Calu3 (cell line): ENCODE data around the gene HPGDS. TPM values are rescaled to one million over a fixed set of nuclear protein-coding genes. Genes with fewer than 3 reads are reported as not detected.
A peak's percentile ranks its signal among the peaks of the same experiment; 100 is the strongest.

ENCODE experiments used
- BruUV-seq: library from RNA; stranded (reverse); fragments of 400-500 nt; replicated peaks from 2 replicates; lab custom pipeline; 2021; lab: Mats Ljungman, UMichigan
- CTCF ChIA-PET: fragments of 300-600 bp; sonication (Branson Sonifier 250); formaldehyde crosslinking; loops from one replicate; lab custom pipeline; 2022; ENCODE audit warnings: antibody characterized with exemption; lab: Charles Lee
- DNase-seq: peaks from one replicate; pipeline ENCODE4 v3.0.0; 2022
- H3K27ac Mint-ChIP-seq: one replicate; pipeline ENCODE4 v1.8.0; 2022; ENCODE audit warnings: mixed read lengths; ENCODE audit not compliant: unreplicated experiment
- H3K27me3 Mint-ChIP-seq: one replicate; pipeline ENCODE4 v1.8.0; 2022; ENCODE audit warnings: mixed read lengths; ENCODE audit not compliant: unreplicated experiment
- H3K36me3 Mint-ChIP-seq: one replicate; pipeline ENCODE4 v1.8.0; 2022; ENCODE audit warnings: mild to moderate bottlenecking, moderate library complexity, mixed read lengths; ENCODE audit not compliant: insufficient read depth, unreplicated experiment
- H3K4me1 Mint-ChIP-seq: one replicate; pipeline ENCODE4 v1.8.0; 2022; ENCODE audit warnings: mild to moderate bottlenecking, low read depth, mixed read lengths; ENCODE audit not compliant: unreplicated experiment
- H3K4me3 Mint-ChIP-seq: one replicate; pipeline ENCODE4 v1.8.0; 2022; ENCODE audit warnings: mild to moderate bottlenecking, low read depth, moderate library complexity, mixed read lengths; ENCODE audit not compliant: unreplicated experiment
- H3K9me3 Mint-ChIP-seq: one replicate; pipeline ENCODE4 v1.8.0; 2022; ENCODE audit warnings: low read depth, mixed read lengths; ENCODE audit not compliant: unreplicated experiment
- CTCF ChIP-seq: fragments of 200-600 bp; IDR thresholded peaks from one replicate; pipeline ENCODE4 v1.8.0; 2022; ENCODE audit warnings: antibody characterized with exemption; ENCODE audit not compliant: unreplicated experiment
- intact Hi-C: fragments of 100-400 bp; cut with micrococcal nuclease; formaldehyde crosslinking; loops from one replicate; pipeline ENCODE4 v1.10.0; 2022; ENCODE audit not compliant: unreplicated experiment
- total RNA-seq: library from RNA; stranded (reverse); gene quantifications from 2 replicates; pipeline ENCODE4 v1.2.3, GENCODE V29; 2022

The HPGDS gene
- total RNA-seq, 1 experiment from 2014 or later, result not detected

- intact Hi-C loops, result loop anchor here (10.0 kb wide), 2 partner anchors 278 to 418 kb away; no protein-coding TSS in a partner anchor
- Mint-ChIP-seq H3K9me3 (no peaks in the 10 kb centered on the region), H3K36me3 (no peaks in the 10 kb centered on the region), H3K4me3 (no peak overlapping the region), H3K27me3 (no peaks in the 10 kb centered on the region), H3K4me1 (peaks cover 14% of the 10 kb centered on the region), H3K27ac (no peak overlapping the region)
- no peak for DNase-seq
- BruUV-seq, result no TSS peak
- CTCF ChIA-PET, result no interaction called here
- no peak for TF ChIP-seq CTCF
These were observed 35.9 kb downstream of the HPGDS start for GRCh38 chr4:94306713-94307112.

GRCh38 chr4:94305466-94306225 lies 37.0 kb downstream of the HPGDS start:
- no TSS peak for BruUV-seq
- Mint-ChIP-seq H3K9me3 (no peaks in the 10 kb centered on the region), H3K4me3 (no peak overlapping the region), H3K27me3 (no peaks in the 10 kb centered on the region), H3K4me1 (peaks cover 14% of the 10 kb centered on the region), H3K27ac (no peak overlapping the region), H3K36me3 (no peaks in the 10 kb centered on the region)
- DNase-seq, result no peak
- TF ChIP-seq CTCF, result no peak
- intact Hi-C loops, result loop anchor here (10.0 kb wide), 2 partner anchors 279 to 419 kb away; no protein-coding TSS in a partner anchor
- CTCF ChIA-PET, result interaction anchor here (0.5 to 1.1 kb wide), 2 partner anchors 84 to 101 kb away, joined by 3 to 4 read pairs; no protein-coding TSS in a partner anchor

GRCh38 chr4:94304365-94304971 lies 38.2 kb downstream of the HPGDS start:
- intact Hi-C loops, result loop anchor here (1.0 to 10.0 kb wide), 3 partner anchors 87 to 420 kb away; no protein-coding TSS in a partner anchor
- DNase-seq, result peak; percentile 21
- Mint-ChIP-seq H3K4me3 (no peak overlapping the region), H3K9me3 (no peaks in the 10 kb centered on the region), H3K27me3 (no peaks in the 10 kb centered on the region), H3K27ac (no peak overlapping the region), H3K4me1 (peaks cover 14% of the 10 kb centered on the region), H3K36me3 (no peaks in the 10 kb centered on the region)
- BruUV-seq, result no TSS peak
- CTCF ChIA-PET, result no interaction called here
- TF ChIP-seq CTCF, result peak; percentile 33

GRCh38 chr4:94302191-94302590 lies 40.4 kb downstream of the HPGDS start:
- Mint-ChIP-seq H3K27ac (no peak overlapping the region), H3K9me3 (no peaks in the 10 kb centered on the region), H3K27me3 (no peaks in the 10 kb centered on the region), H3K4me1 (peaks cover under 1% of the 10 kb centered on the region), H3K36me3 (no peaks in the 10 kb centered on the region), H3K4me3 (no peak overlapping the region)
- CTCF ChIA-PET, result no interaction called here
- TF ChIP-seq CTCF, result no peak
- no peak for DNase-seq
- intact Hi-C loops, result loop anchor here (10.0 kb wide), 2 partner anchors 283 to 423 kb away; no protein-coding TSS in a partner anchor
- no TSS peak for BruUV-seq
